Caco-2 (cell line): ENCODE data around the gene SLC22A23. TPM values are rescaled to one million over a fixed set of nuclear protein-coding genes. Genes with fewer than 3 reads are reported as not detected.
A peak's percentile ranks its signal among the peaks of the same experiment; 100 is the strongest.

Source experiments
- BruUV-seq: library from RNA; stranded (reverse); fragments of 400-500 nt; replicated peaks from 2 replicates; lab custom pipeline; 2021; lab: Mats Ljungman, UMichigan
- CTCF ChIA-PET: fragments of 300-600 bp; sonication (Branson Sonifier 250); formaldehyde crosslinking; loops from one replicate; lab custom pipeline; 2022; ENCODE audit warnings: antibody characterized with exemption; lab: Charles Lee
- POLR2A ChIA-PET: fragments of 300-600 bp; sonication (Branson Sonifier 250); formaldehyde crosslinking; loops from one replicate; lab custom pipeline; 2022; ENCODE audit warnings: antibody characterized with exemption; lab: Charles Lee
- DNase-seq, 2 experiments: peaks; one replicate each; pipeline versions ENCODE4 v3.0.0 to v3.0.0-alpha.2; 2020 to 2022
- H3K27me3 ChIP-seq: replicated peaks from 2 replicates; pipeline ENCODE4 v1.6.0; 2011; ENCODE audit warnings: low read length; ENCODE audit not compliant: control insufficient read depth, insufficient read depth
- H3K36me3 ChIP-seq: 2 replicates; pipeline ENCODE4 v1.5.1; 2011; ENCODE audit warnings: low read length; ENCODE audit not compliant: control insufficient read depth, insufficient read depth
- H3K4me1 ChIP-seq: fragments of 250-450 bp; sonication (Bioruptor Pico); 2 replicates; pipeline ENCODE4 v1.5.1; 2020; ENCODE audit warnings: mild to moderate bottlenecking
- H3K4me3 ChIP-seq: 2 replicates; pipeline ENCODE4 v1.5.1; 2011; ENCODE audit warnings: low read depth, mild to moderate bottlenecking, control low read depth, low read length
- H3K9me3 ChIP-seq: fragments of 250-450 bp; sonication (Bioruptor Pico); 2 replicates; pipeline ENCODE4 v1.5.1; 2020; ENCODE audit warnings: mild to moderate bottlenecking, moderate library complexity
- H3K27ac Mint-ChIP-seq: one replicate; pipeline ENCODE4 v1.8.0; 2022; ENCODE audit warnings: mixed read lengths; ENCODE audit not compliant: unreplicated experiment
- H3K27me3 Mint-ChIP-seq: one replicate; pipeline ENCODE4 v1.8.0; 2022; ENCODE audit warnings: mixed read lengths; ENCODE audit not compliant: insufficient read depth, unreplicated experiment
- H3K36me3 Mint-ChIP-seq: one replicate; pipeline ENCODE4 v1.8.0; 2022; ENCODE audit warnings: mild to moderate bottlenecking, mixed read lengths; ENCODE audit not compliant: insufficient read depth, unreplicated experiment
- H3K4me1 Mint-ChIP-seq: one replicate; pipeline ENCODE4 v1.8.0; 2022; ENCODE audit warnings: low read depth, mixed read lengths; ENCODE audit not compliant: unreplicated experiment
- H3K4me3 Mint-ChIP-seq: one replicate; pipeline ENCODE4 v1.8.0; 2022; ENCODE audit warnings: mild to moderate bottlenecking, moderate library complexity, mixed read lengths; ENCODE audit not compliant: unreplicated experiment
- H3K9me3 Mint-ChIP-seq: one replicate; pipeline ENCODE4 v1.8.0; 2022; ENCODE audit warnings: mixed read lengths; ENCODE audit not compliant: unreplicated experiment
- intact Hi-C: fragments of 100-400 bp; cut with micrococcal nuclease; formaldehyde crosslinking; loops from one replicate; pipeline ENCODE4 v1.10.0; 2022; ENCODE audit not compliant: unreplicated experiment
- total RNA-seq: library from RNA; stranded (reverse); gene quantifications from 2 replicates; pipeline ENCODE4 v1.2.3, GENCODE V29; 2022
- TF ChIP-seq, protein P1 (sequence below), 2 experiments: fragments of 200-600 bp in 1 of 2; IDR thresholded peaks; 1 replicate in 1 of 2; 2 replicates in 1 of 2; pipeline versions ENCODE4 v1.5.1 to v1.8.0; 2011 to 2022; ENCODE audit warnings: antibody characterized with exemption in 1 of 2, control low read depth in 1 of 2, inconsistent platforms in 1 of 2, low read depth in 1 of 2, low read length in 1 of 2, mild to moderate bottlenecking in 1 of 2, moderate library complexity in 1 of 2; ENCODE audit not compliant: insufficient read depth in 1 of 2, severe bottlenecking in 1 of 2, unreplicated experiment in 1 of 2

Gene SLC22A23
- total RNA-seq, 1 experiment from 2014 or later: 45.5 TPM

DNA sequence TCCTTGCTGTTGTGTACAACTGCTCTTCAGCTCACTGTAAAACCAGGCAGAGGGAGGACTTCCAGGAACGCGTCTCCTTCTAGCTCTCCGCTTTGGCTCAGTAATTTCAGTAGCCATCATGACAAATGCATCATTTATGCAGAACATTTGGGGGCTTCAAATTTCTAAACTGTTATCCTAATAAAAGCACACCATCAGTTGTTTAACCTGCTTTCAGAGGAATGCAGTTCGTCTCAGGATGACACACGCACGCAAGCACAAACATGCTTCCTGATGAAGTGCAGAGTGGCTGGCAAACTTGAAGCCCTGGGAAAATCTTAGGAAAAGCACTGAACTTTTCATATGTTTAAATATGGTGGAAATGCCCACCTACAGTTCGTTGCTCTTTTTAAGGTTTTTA is 24.4 kb downstream of the SLC22A23 start:
- ChIA-PET CTCF (no interaction called here), POLR2A (interaction anchor here (0.6 kb wide), 1 partner anchor 80 kb away, joined by 3 read pairs; no protein-coding TSS in a partner anchor)
- Mint-ChIP-seq H3K4me3 (no peak overlapping the region), H3K9me3 (no peaks in the 10 kb centered on the region), H3K27me3 (no peaks in the 10 kb centered on the region), H3K4me1 (peaks cover 10% of the 10 kb centered on the region), H3K36me3 (peaks cover 43% of the 10 kb centered on the region), H3K27ac (peak overlapping the region; percentile 8)
- TF ChIP-seq, protein P1, sequence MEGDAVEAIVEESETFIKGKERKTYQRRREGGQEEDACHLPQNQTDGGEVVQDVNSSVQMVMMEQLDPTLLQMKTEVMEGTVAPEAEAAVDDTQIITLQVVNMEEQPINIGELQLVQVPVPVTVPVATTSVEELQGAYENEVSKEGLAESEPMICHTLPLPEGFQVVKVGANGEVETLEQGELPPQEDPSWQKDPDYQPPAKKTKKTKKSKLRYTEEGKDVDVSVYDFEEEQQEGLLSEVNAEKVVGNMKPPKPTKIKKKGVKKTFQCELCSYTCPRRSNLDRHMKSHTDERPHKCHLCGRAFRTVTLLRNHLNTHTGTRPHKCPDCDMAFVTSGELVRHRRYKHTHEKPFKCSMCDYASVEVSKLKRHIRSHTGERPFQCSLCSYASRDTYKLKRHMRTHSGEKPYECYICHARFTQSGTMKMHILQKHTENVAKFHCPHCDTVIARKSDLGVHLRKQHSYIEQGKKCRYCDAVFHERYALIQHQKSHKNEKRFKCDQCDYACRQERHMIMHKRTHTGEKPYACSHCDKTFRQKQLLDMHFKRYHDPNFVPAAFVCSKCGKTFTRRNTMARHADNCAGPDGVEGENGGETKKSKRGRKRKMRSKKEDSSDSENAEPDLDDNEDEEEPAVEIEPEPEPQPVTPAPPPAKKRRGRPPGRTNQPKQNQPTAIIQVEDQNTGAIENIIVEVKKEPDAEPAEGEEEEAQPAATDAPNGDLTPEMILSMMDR (IDR thresholded peaks at IDR 0.05; ENCODE audit: insufficient read depth in 1 of 2, low read depth in 1 of 2, low read length in 1 of 2, severe bottlenecking in 1 of 2, unreplicated experiment in 1 of 2): no peak
- H3K4me3 ChIP-seq: no peak overlapping the region
- H3K36me3 ChIP-seq: no peaks in the 10 kb centered on the region; the same call in 1 of the 2 replicates
- no peaks in the 10 kb centered on the region for H3K27me3 ChIP-seq
- no TSS peak for BruUV-seq
- no peaks in the 10 kb centered on the region for H3K9me3 ChIP-seq
- intact Hi-C loops: no loop called here
- peaks cover 3% of the 10 kb centered on the region; the same call in 1 of the 2 replicates for H3K4me1 ChIP-seq
- DNase-seq: no peak

DNA sequence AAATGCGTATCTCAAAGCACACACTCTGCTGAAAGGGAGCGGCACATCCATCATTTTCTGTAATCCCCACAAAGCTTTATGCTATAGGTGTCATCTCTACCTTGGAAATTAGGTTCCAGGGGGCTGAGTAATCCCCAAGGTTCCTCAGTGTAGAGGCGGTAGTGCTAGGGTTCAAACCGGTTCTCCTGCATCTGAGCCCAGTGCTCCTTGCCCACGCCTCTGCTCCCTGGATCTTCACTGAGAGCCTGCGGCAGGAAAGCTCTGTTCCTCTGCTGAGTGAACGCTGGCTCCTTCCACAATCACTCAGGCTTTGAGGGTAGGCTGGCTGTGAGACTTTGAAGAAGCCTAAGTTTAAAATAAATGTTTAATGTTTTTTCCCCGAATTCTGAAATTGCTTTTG is 24.9 kb downstream of the SLC22A23 start:
- Histone ChIP-seq H3K4me1 (peaks cover 3% of the 10 kb centered on the region; the same call in 1 of the 2 replicates), H3K36me3 (no peaks in the 10 kb centered on the region; the same call in 1 of the 2 replicates), H3K4me3 (no peak overlapping the region), H3K9me3 (no peaks in the 10 kb centered on the region), H3K27me3 (no peaks in the 10 kb centered on the region)
- H3K9me3 Mint-ChIP-seq: no peaks in the 10 kb centered on the region
- intact Hi-C loops: no loop called here
- H3K4me1 Mint-ChIP-seq: peaks cover 10% of the 10 kb centered on the region
- no peak for DNase-seq
- no TSS peak for BruUV-seq
- ChIA-PET CTCF (no interaction called here), POLR2A (interaction anchor here (0.6 kb wide), 1 partner anchor 80 kb away, joined by 3 read pairs; no protein-coding TSS in a partner anchor)
- no peak overlapping the region for H3K4me3 Mint-ChIP-seq
- H3K36me3 Mint-ChIP-seq: peaks cover 45% of the 10 kb centered on the region
- TF ChIP-seq, protein P1 (IDR thresholded peaks at IDR 0.05; ENCODE audit: insufficient read depth in 1 of 2, low read depth in 1 of 2, low read length in 1 of 2, severe bottlenecking in 1 of 2, unreplicated experiment in 1 of 2): no peak
- H3K27ac Mint-ChIP-seq: peak overlapping the region; percentile 8
- no peaks in the 10 kb centered on the region for H3K27me3 Mint-ChIP-seq

DNA sequence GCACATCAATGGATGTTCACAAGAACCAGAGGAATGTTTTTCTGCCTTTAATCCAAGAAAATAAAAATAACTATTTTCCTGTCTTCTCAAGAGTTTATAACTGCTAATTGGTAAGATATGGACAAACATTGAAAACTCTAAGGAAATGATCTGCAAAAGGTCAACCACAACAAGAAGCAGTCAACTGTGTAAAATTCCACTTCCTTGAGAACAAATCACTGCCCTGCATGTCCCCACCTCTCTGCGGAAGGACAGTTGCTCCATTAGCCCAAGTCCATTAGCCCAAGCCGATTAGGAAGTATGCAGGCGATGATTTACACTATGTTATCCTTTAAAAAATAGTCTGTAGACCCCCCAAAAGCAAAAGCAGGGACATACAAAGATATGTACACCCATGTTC is 27.6 kb downstream of the SLC22A23 start:
- peaks cover 20% of the 10 kb centered on the region for H3K4me1 Mint-ChIP-seq
- intact Hi-C loops: no loop called here
- CTCF ChIA-PET: no interaction called here

More for the DNA sequence above, 27.6 kb downstream of the SLC22A23 start:
- Histone ChIP-seq H3K27me3 (no peaks in the 10 kb centered on the region), H3K9me3 (no peaks in the 10 kb centered on the region), H3K4me1 (peaks cover 10% of the 10 kb centered on the region), H3K4me3 (no peak overlapping the region), H3K36me3 (no peaks in the 10 kb centered on the region; the same call in 1 of the 2 replicates)
- Mint-ChIP-seq H3K4me3 (no peak overlapping the region), H3K27ac (no peak overlapping the region), H3K36me3 (peaks cover 26% of the 10 kb centered on the region), H3K9me3 (no peaks in the 10 kb centered on the region), H3K27me3 (no peaks in the 10 kb centered on the region)
- POLR2A ChIA-PET: no interaction called here
- DNase-seq: no peak
- TF ChIP-seq, protein P1 (IDR thresholded peaks at IDR 0.05; ENCODE audit: insufficient read depth in 1 of 2, low read depth in 1 of 2, low read length in 1 of 2, severe bottlenecking in 1 of 2, unreplicated experiment in 1 of 2): no peak
- no TSS peak for BruUV-seq
